Stimulated activated CD4-positive, alpha-beta T cell treated with anti-CD3 and anti-CD28 coated beads, Interleukin-1b, Interleukin-23, amount 100 ng/mL, for 4 hours (primary cell): ENCODE data around the gene GABBR1.
A peak's percentile ranks its signal among the peaks of the same experiment; 100 is the strongest.

Source experiments
- DNase-seq, 2 donors: peaks; one replicate each; pipeline ENCODE4 v3.0.0-alpha.2; 2020; ENCODE audit warnings: low read depth in 2 of 2

GABBR1 gene

GRCh38 chr6:29566856-29567255 is 66.1 kb downstream of the GABBR1 start:
- DNase-seq, result no peak

- no peak for DNase-seq
These were observed 68.1 kb downstream of the GABBR1 start for GRCh38 chr6:29564875-29565274.

- no peak for DNase-seq
These were observed 69.5 kb downstream of the GABBR1 start for GRCh38 chr6:29563435-29563965.

- no peak for DNase-seq
These were observed 71.3 kb downstream of the GABBR1 start for GRCh38 chr6:29561606-29562181.

- DNase-seq, result no peak
These were observed 71.9 kb downstream of the GABBR1 start for GRCh38 chr6:29561091-29561490.

GRCh38 chr6:29559524-29560287 is 73.3 kb downstream of the GABBR1 start, which contains the start of gene UBD:
Gene UBD (minus strand): TSS chr6:29559732. CDS start chr6:29559701, 31 bp downstream.
- no peak for DNase-seq

- no peak for DNase-seq
These were observed 74.4 kb downstream of the GABBR1 start for GRCh38 chr6:29558439-29559079.

GRCh38 chr6:29557320-29557719 is 75.7 kb downstream of the GABBR1 start:
- no peak for DNase-seq

- no peak for DNase-seq
These were observed 78.2 kb downstream of the GABBR1 start for GRCh38 chr6:29554764-29555163.

- peak in 1 of 2 donors; percentile 37 for DNase-seq
These were observed 79.5 kb downstream of the GABBR1 start for GRCh38 chr6:29553268-29554057.

GRCh38 chr6:29552512-29553051 is 80.4 kb downstream of the GABBR1 start:
- DNase-seq, result no peak

GRCh38 chr6:29547573-29547972 is 85.4 kb downstream of the GABBR1 start:
- no peak for DNase-seq

- no peak for DNase-seq
These were observed 95.1 kb downstream of the GABBR1 start for GRCh38 chr6:29537714-29538403.

GRCh38 chr6:29532320-29532951 is 100.5 kb downstream of the GABBR1 start:
- DNase-seq, result no peak

- DNase-seq, result no peak
These were observed 101.3 kb downstream of the GABBR1 start for GRCh38 chr6:29531668-29532067.

GRCh38 chr6:29530671-29531310 is 102.2 kb downstream of the GABBR1 start:
- DNase-seq, result no peak

GRCh38 chr6:29529956-29530355 is 103.0 kb downstream of the GABBR1 start:
- DNase-seq, result no peak

- DNase-seq, result no peak
These were observed 103.9 kb downstream of the GABBR1 start for GRCh38 chr6:29528988-29529560.

- DNase-seq, result no peak
These were observed 104.6 kb downstream of the GABBR1 start for GRCh38 chr6:29528300-29528931.
